SU-DHL-6 (cell line): ENCODE results near the gene ZNF536.
"Not testable (repeated sequence)": the region's sequence is repeated elsewhere in the genome, so short reads cannot be mapped to it uniquely, and the experiment has no call there.

ENCODE experiments used
- H2AFZ ChIP-seq: fragments of 200-600 bp; sonication (generic); 2 replicates; pipeline ENCODE4 v1.6.1; 2014; ENCODE audit warnings: low read depth, mild to moderate bottlenecking, moderate library complexity, mixed read lengths, antibody characterized with exemption, low read length; ENCODE audit not compliant: severe bottlenecking
- H3F3A ChIP-seq: fragments of 200-600 bp; shearing (Covaris generic); 2 replicates; pipeline ENCODE4 v1.6.0; 2016; ENCODE audit warnings: antibody characterized with exemption, mild to moderate bottlenecking; ENCODE audit not compliant: insufficient read depth
- H3K27ac ChIP-seq: fragments of 200-600 bp; sonication (generic); 2 replicates; pipeline ENCODE4 v1.5.1; 2016; ENCODE audit warnings: low read depth, mild to moderate bottlenecking, low read length, moderate library complexity, mixed read lengths
- H3K27me3 ChIP-seq: fragments of 200-600 bp; sonication (generic), shearing (Covaris generic); 2 replicates; pipeline ENCODE4 v1.6.0; 2014; ENCODE audit warnings: mild to moderate bottlenecking, low read length
- H3K36me3 ChIP-seq: fragments of 200-600 bp; sonication (generic); 2 replicates; pipeline ENCODE4 v1.6.1; 2014; ENCODE audit warnings: mild to moderate bottlenecking, low read length, mixed read lengths
- H3K4me2 ChIP-seq: fragments of 300-600, 200-600 bp; shearing (Covaris generic), sonication (generic); 2 replicates; pipeline ENCODE4 v1.6.0; 2014; ENCODE audit warnings: low read length, low read depth, mild to moderate bottlenecking; ENCODE audit not compliant: poor library complexity, severe bottlenecking
- H3K4me3 ChIP-seq: fragments of 200-600 bp; sonication (generic); 2 replicates; pipeline ENCODE4 v1.5.1; 2014; ENCODE audit warnings: antibody characterized with exemption, low read length, mild to moderate bottlenecking, mixed read lengths; ENCODE audit not compliant: insufficient read depth, poor library complexity, severe bottlenecking
- H3K79me2 ChIP-seq: fragments of 200-600 bp; sonication (generic); 2 replicates; pipeline ENCODE4 v1.6.1; 2014; ENCODE audit warnings: mild to moderate bottlenecking, low read length, moderate library complexity; ENCODE audit not compliant: insufficient read depth
- H3K9ac ChIP-seq: fragments of 200-600 bp; sonication (generic); 2 replicates; pipeline ENCODE4 v1.7.0; 2014; ENCODE audit warnings: mild to moderate bottlenecking, low read length
- H3K9me2 ChIP-seq: fragments of 200-600 bp; sonication (generic); replicated peaks from 2 replicates; pipeline ENCODE4 v1.6.1; 2014; ENCODE audit warnings: low read length; ENCODE audit not compliant: insufficient read depth
- H3K9me3 ChIP-seq: fragments of 200-600 bp; sonication (generic); 2 replicates; pipeline ENCODE4 v1.6.1; 2014; ENCODE audit warnings: low read length, mixed read lengths; ENCODE audit not compliant: insufficient read depth
- H4K20me1 ChIP-seq: fragments of 200-600 bp; sonication (generic); 2 replicates; pipeline ENCODE4 v1.6.1; 2014; ENCODE audit warnings: low read depth, mild to moderate bottlenecking, antibody characterized with exemption, low read length, moderate library complexity, mixed read lengths
- EZH2phosphoT487 ChIP-seq: fragments of 200-600 bp; sonication (generic), shearing (Covaris generic); conservative IDR thresholded peaks from 2 replicates; pipeline ENCODE4 v1.6.1; 2018; ENCODE audit warnings: mild to moderate bottlenecking, antibody characterized with exemption, low read length, moderate library complexity, mixed read lengths
- TF ChIP-seq, protein P1 (sequence below): fragments of 200-600 bp; sonication (generic); IDR thresholded peaks from one replicate; pipeline ENCODE4 v1.5.1; 2017; ENCODE audit warnings: antibody characterized with exemption, mild to moderate bottlenecking, low read length, moderate library complexity; ENCODE audit not compliant: insufficient read depth, poor library complexity, severe bottlenecking

The ZNF536 gene

DNA sequence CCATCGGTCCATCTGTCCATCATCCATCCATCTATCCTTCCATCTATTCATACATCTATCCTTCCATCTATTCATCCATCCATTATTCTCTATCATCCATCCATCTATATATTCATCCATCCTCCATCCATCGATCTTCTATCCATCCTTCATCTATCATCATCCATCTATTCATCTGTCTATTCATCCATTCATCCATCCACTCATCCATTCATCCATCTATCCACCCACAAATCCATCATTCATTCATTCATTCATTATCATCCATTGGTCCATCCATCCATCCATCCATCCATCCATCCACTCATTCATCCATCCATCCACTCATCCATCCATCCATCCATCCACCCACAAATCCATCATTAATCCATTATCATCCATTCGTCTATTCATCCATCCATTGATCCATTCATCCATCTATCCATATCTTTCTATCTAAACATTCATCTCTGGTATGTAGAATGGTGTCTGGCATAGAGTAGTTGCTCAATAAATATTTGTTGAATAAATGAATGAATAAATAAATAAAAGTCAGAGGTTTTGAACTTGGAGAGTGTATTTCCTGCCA, 36.6 kb downstream of the ZNF536 start:
- H3K4me3 ChIP-seq = no peak overlapping the region
- H3K4me2 ChIP-seq = no peak overlapping the region
- H4K20me1 ChIP-seq = no peaks in the 10 kb centered on the region
- no peaks in the 10 kb centered on the region for H3K79me2 ChIP-seq
- H3F3A ChIP-seq = no peaks in the 10 kb centered on the region
- TF ChIP-seq EZH2phosphoT487 = no peak
- TF ChIP-seq, protein P1, sequence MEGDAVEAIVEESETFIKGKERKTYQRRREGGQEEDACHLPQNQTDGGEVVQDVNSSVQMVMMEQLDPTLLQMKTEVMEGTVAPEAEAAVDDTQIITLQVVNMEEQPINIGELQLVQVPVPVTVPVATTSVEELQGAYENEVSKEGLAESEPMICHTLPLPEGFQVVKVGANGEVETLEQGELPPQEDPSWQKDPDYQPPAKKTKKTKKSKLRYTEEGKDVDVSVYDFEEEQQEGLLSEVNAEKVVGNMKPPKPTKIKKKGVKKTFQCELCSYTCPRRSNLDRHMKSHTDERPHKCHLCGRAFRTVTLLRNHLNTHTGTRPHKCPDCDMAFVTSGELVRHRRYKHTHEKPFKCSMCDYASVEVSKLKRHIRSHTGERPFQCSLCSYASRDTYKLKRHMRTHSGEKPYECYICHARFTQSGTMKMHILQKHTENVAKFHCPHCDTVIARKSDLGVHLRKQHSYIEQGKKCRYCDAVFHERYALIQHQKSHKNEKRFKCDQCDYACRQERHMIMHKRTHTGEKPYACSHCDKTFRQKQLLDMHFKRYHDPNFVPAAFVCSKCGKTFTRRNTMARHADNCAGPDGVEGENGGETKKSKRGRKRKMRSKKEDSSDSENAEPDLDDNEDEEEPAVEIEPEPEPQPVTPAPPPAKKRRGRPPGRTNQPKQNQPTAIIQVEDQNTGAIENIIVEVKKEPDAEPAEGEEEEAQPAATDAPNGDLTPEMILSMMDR = no peak
- H3K36me3 ChIP-seq = no peaks in the 10 kb centered on the region
- no peaks in the 10 kb centered on the region for H3K9me2 ChIP-seq
- H3K27ac ChIP-seq = no peak overlapping the region
- no peak overlapping the region for H2AFZ ChIP-seq
- H3K27me3 ChIP-seq = no peaks in the 10 kb centered on the region
- H3K9me3 ChIP-seq = no peaks in the 10 kb centered on the region
- no peak overlapping the region for H3K9ac ChIP-seq

DNA sequence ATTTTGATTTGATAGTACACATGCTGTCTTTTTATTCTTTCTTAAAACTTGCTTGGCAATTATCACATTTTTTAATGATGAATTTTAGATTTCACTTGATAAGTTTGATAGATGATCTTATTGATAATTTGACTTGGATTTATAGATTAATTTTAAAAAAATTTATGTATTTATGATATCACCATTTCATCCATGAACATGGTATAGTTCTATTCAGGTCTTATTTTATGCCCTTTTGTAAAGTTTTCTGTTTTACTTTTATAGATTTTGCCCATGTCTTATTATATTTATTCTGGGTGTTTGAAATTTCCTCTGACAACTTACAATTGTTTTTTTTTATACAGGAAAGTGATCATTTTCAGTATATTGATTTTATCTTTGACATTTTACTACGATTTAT, 39.5 kb downstream of the ZNF536 start:
- Histone ChIP-seq H3K4me2 (no peak overlapping the region), H3K36me3 (no peaks in the 10 kb centered on the region), H4K20me1 (no peaks in the 10 kb centered on the region), H3K9me2 (no peaks in the 10 kb centered on the region), H3F3A (no peaks in the 10 kb centered on the region), H3K79me2 (no peaks in the 10 kb centered on the region), H3K9ac (no peak overlapping the region), H3K9me3 (no peaks in the 10 kb centered on the region), H3K4me3 (no peak overlapping the region), H2AFZ (no peak overlapping the region), H3K27ac (no peak overlapping the region), H3K27me3 (no peaks in the 10 kb centered on the region)
- no peak for TF ChIP-seq EZH2phosphoT487
- TF ChIP-seq, protein P1 = no peak

DNA sequence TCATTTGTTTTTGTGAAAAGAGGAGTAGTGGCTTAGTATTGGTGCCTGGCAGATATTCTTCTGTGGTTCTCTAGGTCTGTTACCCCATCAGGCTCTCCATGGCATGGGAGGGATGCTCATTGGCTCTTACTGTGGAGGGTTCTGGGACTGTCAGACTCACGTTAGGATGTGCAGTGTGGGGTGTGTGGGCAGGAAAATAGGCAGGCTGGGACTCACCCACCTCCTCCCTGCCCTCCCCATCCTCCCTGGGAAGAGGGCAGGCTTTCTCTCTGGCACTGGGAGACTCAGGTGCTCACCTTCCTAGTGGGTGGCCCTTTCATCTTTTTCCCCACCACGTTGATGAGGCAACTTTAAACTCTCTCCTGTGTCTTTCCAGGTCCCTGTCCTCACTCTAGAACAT, 44.2 kb downstream of the ZNF536 start:
- Histone ChIP-seq H3K4me3 (no peak overlapping the region), H3K27ac (no peak overlapping the region), H3K4me2 (no peak overlapping the region), H2AFZ (no peak overlapping the region), H3K79me2 (no peaks in the 10 kb centered on the region), H3K27me3 (no peaks in the 10 kb centered on the region), H3K9ac (no peak overlapping the region), H3K9me3 (no peaks in the 10 kb centered on the region), H3F3A (no peaks in the 10 kb centered on the region), H4K20me1 (no peaks in the 10 kb centered on the region), H3K9me2 (no peaks in the 10 kb centered on the region), H3K36me3 (no peaks in the 10 kb centered on the region)
- TF ChIP-seq EZH2phosphoT487 = no peak
- TF ChIP-seq, protein P1 = no peak

DNA sequence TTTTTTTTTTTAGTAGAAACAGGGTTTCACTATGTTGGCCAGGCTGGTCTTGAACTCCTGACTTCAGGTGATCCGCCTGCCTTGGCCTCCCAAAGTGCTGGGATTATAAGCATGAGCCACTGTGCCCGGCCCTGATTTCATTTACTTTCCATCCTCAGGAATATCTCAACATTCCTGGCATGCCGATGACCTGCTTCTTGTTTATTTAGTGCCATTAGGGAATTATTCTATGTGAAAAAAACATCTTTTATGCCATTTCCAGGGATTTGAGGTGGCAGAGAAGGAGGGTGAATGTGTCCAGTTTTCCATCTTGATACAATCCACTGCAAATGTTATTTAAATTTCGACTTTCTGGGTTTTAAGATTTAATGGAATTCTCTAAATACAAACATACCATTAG, 45.0 kb downstream of the ZNF536 start:
- not testable (repeated sequence) for H3K9me3 ChIP-seq, H3K27me3 ChIP-seq, H3K4me2 ChIP-seq, H3K36me3 ChIP-seq, H2AFZ ChIP-seq, H3K79me2 ChIP-seq, H3K27ac ChIP-seq, H3K9ac ChIP-seq, H3K9me2 ChIP-seq, H4K20me1 ChIP-seq, H3K4me3 ChIP-seq, H3F3A ChIP-seq
